Parathyroid adenoma (tissue), 2 donors: ENCODE results near the gene FCGR2B.

Experiments used
- H2AFZ ChIP-seq: fragments of 300-600 bp; sonication (generic); one replicate; pipeline ENCODE4 v1.7.0; 2017; ENCODE audit warnings: antibody characterized with exemption, mild to moderate bottlenecking
- H3K27ac ChIP-seq: fragments of 300-600 bp; sonication (generic); one replicate; pipeline ENCODE4 v1.7.0; 2017
- H3K27me3 ChIP-seq: fragments of 300-600 bp; sonication (generic); one replicate; pipeline ENCODE4 v1.7.0; 2017; ENCODE audit warnings: low read length; ENCODE audit not compliant: control insufficient read depth, insufficient read depth
- H3K36me3 ChIP-seq: fragments of 300-600 bp; sonication (generic); one replicate; pipeline ENCODE4 v1.7.0; 2017; ENCODE audit warnings: low read length; ENCODE audit not compliant: control insufficient read depth, insufficient read depth
- H3K4me1 ChIP-seq: fragments of 300-600 bp; sonication (generic); one replicate; pipeline ENCODE4 v1.7.0; 2017; ENCODE audit warnings: control low read depth
- H3K4me2 ChIP-seq: fragments of 300-600 bp; sonication (generic); one replicate; pipeline ENCODE4 v1.7.0; 2017; ENCODE audit warnings: low read length
- H3K4me3 ChIP-seq: fragments of 300-600 bp; sonication (generic); one replicate; pipeline ENCODE4 v1.7.0; 2017; ENCODE audit warnings: low read depth, low read length
- H3K79me2 ChIP-seq: fragments of 300-600 bp; sonication (generic); one replicate; pipeline ENCODE4 v1.7.0; 2017; ENCODE audit warnings: control low read depth
- H3K9ac ChIP-seq: fragments of 300-600 bp; sonication (generic); one replicate; pipeline ENCODE4 v1.7.0; 2017; ENCODE audit warnings: mild to moderate bottlenecking
- H3K9me3 ChIP-seq: fragments of 300-600 bp; sonication (generic); one replicate; pipeline ENCODE4 v1.7.0; 2017; ENCODE audit warnings: low read length; ENCODE audit not compliant: control insufficient read depth
- TF ChIP-seq, protein P1 (sequence below): fragments of 300-600 bp; sonication (generic); IDR thresholded peaks from one replicate; pipeline ENCODE4 v1.7.0; 2017; ENCODE audit warnings: antibody characterized with exemption, mild to moderate bottlenecking
- donor health status: primary hyperparathyroidism.

The FCGR2B gene

DNA sequence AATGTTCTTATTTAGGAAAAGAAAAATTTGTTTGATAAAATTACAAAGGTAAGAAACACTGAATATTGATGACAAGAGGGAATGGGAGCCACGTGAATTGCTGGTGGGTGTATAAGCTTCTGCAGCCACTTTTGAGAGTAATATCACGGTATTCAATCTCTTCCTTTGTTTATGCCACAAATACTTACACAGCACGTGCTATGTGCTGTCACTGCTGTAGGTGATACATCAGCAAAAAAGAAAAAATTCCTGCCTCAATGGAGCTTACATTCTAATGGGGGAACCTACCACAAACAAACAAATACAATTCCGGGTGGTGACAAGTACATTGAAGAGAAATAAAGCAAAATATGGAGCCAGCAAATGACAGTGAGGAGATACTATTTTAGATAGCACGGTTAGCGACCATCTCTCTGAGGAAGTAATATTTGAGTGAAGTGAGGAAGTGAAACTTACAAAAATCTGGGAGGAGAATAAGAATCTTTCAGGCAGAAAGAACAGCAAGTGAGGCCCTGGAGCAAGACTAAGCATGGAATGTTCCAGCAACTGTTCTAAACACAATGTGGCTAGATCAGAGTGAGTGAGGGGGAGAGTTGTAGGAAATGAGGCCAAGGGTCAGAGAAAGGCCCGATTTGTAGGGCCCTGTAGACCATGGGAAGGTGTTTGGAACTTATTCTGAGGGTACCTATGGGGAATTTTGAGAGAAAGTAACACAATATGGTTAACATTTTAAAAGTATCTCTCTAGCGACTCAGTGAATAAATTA is 55.8 kb downstream of the FCGR2B start:
- H3K27me3 ChIP-seq: no peaks in the 10 kb centered on the region

DNA sequence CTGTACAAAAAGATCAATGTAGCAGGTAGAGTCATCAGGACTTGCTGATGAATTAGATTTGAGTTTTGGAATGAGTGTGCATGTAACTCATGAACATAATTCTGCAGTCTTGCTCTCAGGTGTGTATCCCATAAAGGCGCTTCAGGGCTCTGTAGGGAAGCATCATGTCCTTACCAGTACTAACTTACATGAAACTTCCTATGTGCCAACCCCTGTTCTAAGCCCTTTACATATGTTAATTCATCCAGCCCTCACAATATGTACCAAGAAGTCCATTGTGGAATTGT is 56.3 kb downstream of the FCGR2B start:
- Histone ChIP-seq H3K27ac (no peak overlapping the region), H3K9me3 (no peaks in the 10 kb centered on the region), H3K9ac (no peak overlapping the region), H3K4me3 (no peak overlapping the region), H3K4me1 (no peaks in the 10 kb centered on the region), H3K36me3 (no peaks in the 10 kb centered on the region), H2AFZ (no peak overlapping the region), H3K4me2 (no peak overlapping the region), H3K79me2 (no peaks in the 10 kb centered on the region), H3K27me3 (no peaks in the 10 kb centered on the region)
- TF ChIP-seq, protein P1, sequence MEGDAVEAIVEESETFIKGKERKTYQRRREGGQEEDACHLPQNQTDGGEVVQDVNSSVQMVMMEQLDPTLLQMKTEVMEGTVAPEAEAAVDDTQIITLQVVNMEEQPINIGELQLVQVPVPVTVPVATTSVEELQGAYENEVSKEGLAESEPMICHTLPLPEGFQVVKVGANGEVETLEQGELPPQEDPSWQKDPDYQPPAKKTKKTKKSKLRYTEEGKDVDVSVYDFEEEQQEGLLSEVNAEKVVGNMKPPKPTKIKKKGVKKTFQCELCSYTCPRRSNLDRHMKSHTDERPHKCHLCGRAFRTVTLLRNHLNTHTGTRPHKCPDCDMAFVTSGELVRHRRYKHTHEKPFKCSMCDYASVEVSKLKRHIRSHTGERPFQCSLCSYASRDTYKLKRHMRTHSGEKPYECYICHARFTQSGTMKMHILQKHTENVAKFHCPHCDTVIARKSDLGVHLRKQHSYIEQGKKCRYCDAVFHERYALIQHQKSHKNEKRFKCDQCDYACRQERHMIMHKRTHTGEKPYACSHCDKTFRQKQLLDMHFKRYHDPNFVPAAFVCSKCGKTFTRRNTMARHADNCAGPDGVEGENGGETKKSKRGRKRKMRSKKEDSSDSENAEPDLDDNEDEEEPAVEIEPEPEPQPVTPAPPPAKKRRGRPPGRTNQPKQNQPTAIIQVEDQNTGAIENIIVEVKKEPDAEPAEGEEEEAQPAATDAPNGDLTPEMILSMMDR: no peak

More for the DNA sequence above, 55.8 kb downstream of the FCGR2B start:
- Histone ChIP-seq H3K27ac (no peak overlapping the region), H3K9me3 (no peaks in the 10 kb centered on the region), H2AFZ (no peak overlapping the region), H3K4me2 (no peak overlapping the region), H3K4me1 (no peaks in the 10 kb centered on the region), H3K79me2 (no peaks in the 10 kb centered on the region), H3K36me3 (no peaks in the 10 kb centered on the region), H3K4me3 (no peak overlapping the region), H3K9ac (no peak overlapping the region)
- TF ChIP-seq, protein P1: no peak

DNA sequence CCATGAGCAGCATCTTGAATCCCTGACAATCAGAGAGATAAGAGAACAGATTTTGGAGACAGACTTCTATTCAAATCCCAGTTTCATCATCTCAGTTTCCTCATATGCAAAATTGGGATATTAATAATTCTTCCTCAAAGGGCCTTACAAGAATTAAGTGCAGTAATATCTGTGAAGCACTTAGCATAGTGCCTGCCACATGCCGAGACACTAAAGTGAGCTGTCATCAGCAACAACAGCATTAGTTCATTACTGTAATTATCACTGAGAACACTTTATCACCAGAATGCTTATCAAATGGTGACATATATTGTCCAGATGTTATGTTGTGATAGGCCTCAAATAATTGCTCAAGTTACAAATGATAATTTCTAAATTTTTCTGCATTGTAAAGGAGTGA is 57.5 kb downstream of the FCGR2B start:
- no peaks in the 10 kb centered on the region for H3K4me1 ChIP-seq
- no peaks in the 10 kb centered on the region for H3K36me3 ChIP-seq
- no peak overlapping the region for H3K4me3 ChIP-seq
- H2AFZ ChIP-seq: no peak overlapping the region
- no peaks in the 10 kb centered on the region for H3K79me2 ChIP-seq
- H3K27ac ChIP-seq: no peak overlapping the region
- no peak overlapping the region for H3K9ac ChIP-seq
- no peak overlapping the region for H3K4me2 ChIP-seq
- TF ChIP-seq, protein P1: no peak
- no peaks in the 10 kb centered on the region for H3K27me3 ChIP-seq
- H3K9me3 ChIP-seq: no peaks in the 10 kb centered on the region

DNA sequence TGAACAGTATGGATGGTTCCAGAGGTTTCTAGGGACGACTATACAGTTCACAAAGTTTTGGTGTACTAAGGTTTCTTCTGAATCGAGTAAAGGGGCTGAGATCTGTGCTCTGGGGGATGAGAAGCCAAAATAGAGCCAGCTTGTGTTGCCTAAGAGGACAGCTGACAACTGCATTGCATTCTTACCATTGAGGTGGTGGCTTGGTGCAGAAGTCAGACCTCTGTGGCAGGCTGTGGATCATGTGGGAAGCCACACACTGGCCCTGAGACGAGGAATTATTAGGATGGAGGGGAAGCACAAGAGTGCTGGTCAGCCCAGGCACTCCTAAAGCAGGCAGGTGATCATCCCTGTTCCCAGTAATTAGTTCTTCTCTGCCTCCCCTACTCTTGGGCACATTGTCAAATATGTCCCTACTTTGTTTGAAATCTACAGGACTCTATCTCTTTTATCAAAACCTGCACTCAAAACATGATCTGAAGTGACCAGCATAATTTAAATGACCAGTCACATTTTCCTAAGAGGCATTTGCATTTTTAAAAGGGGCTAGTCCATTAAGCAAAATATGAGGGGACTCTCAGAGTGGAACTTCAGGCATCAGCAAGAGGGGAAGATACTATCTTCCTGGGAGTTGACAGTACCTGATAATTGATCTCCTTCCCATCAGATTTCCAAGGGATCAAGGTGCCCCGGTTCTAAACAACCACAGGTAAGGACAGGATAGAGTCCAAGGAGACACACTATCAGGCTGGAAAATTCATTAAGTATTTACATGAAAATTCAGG is 58.2 kb downstream of the FCGR2B start, which contains the start of gene FCRLB:
Gene FCRLB, plus strand, starts transcription at position 589 of the 782 bp plus-strand sequence. CDS start 1,129 bp downstream, outside the sequence.
- TF ChIP-seq, protein P1: no peak
- H3K79me2 ChIP-seq: no peaks in the 10 kb centered on the region
- H2AFZ ChIP-seq: no peak within 1 kb of the TSS
- H3K4me3 ChIP-seq: no peak within 1 kb of the TSS
- H3K36me3 ChIP-seq: no peaks in the 10 kb centered on the region
- no peaks in the 10 kb centered on the region for H3K4me1 ChIP-seq
- no peak within 1 kb of the TSS for H3K27ac ChIP-seq
- H3K27me3 ChIP-seq: no peaks in the 10 kb centered on the region
- H3K4me2 ChIP-seq: no peak within 1 kb of the TSS
- no peaks in the 10 kb centered on the region for H3K9me3 ChIP-seq
- no peak within 1 kb of the TSS for H3K9ac ChIP-seq
